NT2/D1 (cell line): Measurements from ENCODE around the gene NKG7.

Experiments
- SUZ12 ChIP-seq: IDR thresholded peaks from 2 replicates; pipeline ENCODE4 v1.6.1; 2011; ENCODE audit not compliant: insufficient read length, insufficient read depth; ENCODE audit errors: extremely low read depth
- ZNF274 ChIP-seq: IDR thresholded peaks from 2 replicates; pipeline ENCODE4 v1.6.1; 2011; ENCODE audit warnings: mild to moderate bottlenecking, low read depth, low read length

GRCh38 chr19:51361239-51361638, 11.2 kb downstream of the NKG7 start:
- TF ChIP-seq ZNF274 (no peak), SUZ12 (no peak)
